Mucosa of descending colon (tissue), 3 donors: Measurements from ENCODE around the gene TIPIN. TPM values are rescaled to one million over a fixed set of nuclear protein-coding genes. Genes with fewer than 3 reads are reported as not detected.
A peak's percentile ranks its signal among the peaks of the same experiment; 100 is the strongest.
"Not testable (repeated sequence)": the region's sequence is repeated elsewhere in the genome, so short reads cannot be mapped to it uniquely, and the experiment has no call there.

Experiments used
- ATAC-seq: fragments of 200-7000 bp; cut with Tn5 transposase; one replicate; pipeline ENCODE4 v1.9.1; 2020; ENCODE audit warnings: mild to moderate bottlenecking, moderate library complexity
- DNase-seq, 3 donors: peaks; one replicate each; pipeline ENCODE4 v3.0.0-alpha.2; 2020
- H3K36me3 ChIP-seq: fragments of 200-600 bp; one replicate; pipeline ENCODE4 v1.8.0; 2021; ENCODE audit warnings: low read depth, mild to moderate bottlenecking
- H3K4me1 ChIP-seq: fragments of 200-600 bp; one replicate; pipeline ENCODE4 v1.8.0; 2021; ENCODE audit warnings: low read depth, mild to moderate bottlenecking
- H3K4me3 ChIP-seq: fragments of 200-600 bp; one replicate; pipeline ENCODE4 v1.8.0; 2021; ENCODE audit warnings: mild to moderate bottlenecking
- H3K9me3 ChIP-seq: fragments of 200-600 bp; one replicate; pipeline ENCODE4 v1.8.0; 2021; ENCODE audit warnings: mild to moderate bottlenecking
- CTCF ChIP-seq: fragments of 200-600 bp; IDR thresholded peaks from one replicate; pipeline ENCODE4 v1.8.0; 2022; ENCODE audit warnings: antibody characterized with exemption, mild to moderate bottlenecking
- intact Hi-C, 2 donors: fragments of 100-400 bp; cut with DNase I in 1 of 2; cut with micrococcal nuclease in 1 of 2; formaldehyde crosslinking; loops; one replicate each; pipeline versions ENCODE4 v1.11.0 to v1.11.1; 2022; cut with DNase I, micrococcal nuclease
- total RNA-seq, 3 donors: library from RNA; stranded (reverse); fragmentation: NEBNext Ultra II Directional in 2 of 3; extraction: Animal tissue kit (Norgen Biotek cat#: 25700) in 2 of 3; gene quantifications; one replicate each; pipeline versions ENCODE4 v1.2.1 to v1.2.4, GENCODE V29; 2021 to 2023
- donor health status: DM: no; HTN: no; CAD: no; lungs with moderate emphysema.
- donor health status: DM: no; HTN: no; CAD: no.
- donor health status: DM: no; HTN: yes; CAD: no.

Gene TIPIN
- total RNA-seq, 3 donors from 2014 or later = 5.8 to 7.0 (median 5.9) TPM

GRCh38 chr15:66378814-66379430 is 22.4 kb upstream of the TIPIN start:
- H3K4me3 ChIP-seq = no peak overlapping the region
- ATAC-seq (no peak), DNase-seq (no peak)
- intact Hi-C loops = no loop called here
- H3K9me3 ChIP-seq = no peaks in the 10 kb centered on the region
- TF ChIP-seq CTCF = no peak
- H3K4me1 ChIP-seq = no peaks in the 10 kb centered on the region
- no peaks in the 10 kb centered on the region for H3K36me3 ChIP-seq

- no peak for ATAC-seq
- Histone ChIP-seq H3K4me3 (no peak overlapping the region), H3K4me1 (no peaks in the 10 kb centered on the region), H3K9me3 (no peaks in the 10 kb centered on the region), H3K36me3 (no peaks in the 10 kb centered on the region)
- intact Hi-C loops = no loop called here
- TF ChIP-seq CTCF = no peak
- DNase-seq = no peak
These were observed 17.7 kb upstream of the TIPIN start for GRCh38 chr15:66374179-66374578.

- Histone ChIP-seq H3K36me3 (no peaks in the 10 kb centered on the region), H3K9me3 (no peaks in the 10 kb centered on the region), H3K4me3 (no peak overlapping the region), H3K4me1 (no peaks in the 10 kb centered on the region)
- TF ChIP-seq CTCF = no peak
- DNase-seq = peak in 1 of 3 donors; percentile 12
- intact Hi-C loops = no loop called here
- ATAC-seq = peak; percentile 81
These were observed 13.5 kb upstream of the TIPIN start for GRCh38 chr15:66369773-66370651.

GRCh38 chr15:66364944-66365528 is 8.6 kb upstream of the TIPIN start:
- no peak overlapping the region for H3K4me3 ChIP-seq
- no peak for ATAC-seq
- no peak for DNase-seq
- TF ChIP-seq CTCF = no peak
- H3K9me3 ChIP-seq = no peaks in the 10 kb centered on the region
- H3K36me3 ChIP-seq = no peaks in the 10 kb centered on the region
- intact Hi-C loops = no loop called here
- H3K4me1 ChIP-seq = no peaks in the 10 kb centered on the region

GRCh38 chr15:66362776-66363175 is 6.3 kb upstream of the TIPIN start:
- Histone ChIP-seq H3K9me3 (no peaks in the 10 kb centered on the region), H3K36me3 (no peaks in the 10 kb centered on the region), H3K4me1 (no peaks in the 10 kb centered on the region), H3K4me3 (no peak overlapping the region)
- TF ChIP-seq CTCF = no peak
- ATAC-seq (no peak), DNase-seq (no peak)
- intact Hi-C loops = no loop called here

- H3K9me3 ChIP-seq, H3K4me3 ChIP-seq, intact Hi-C loops, DNase-seq, ATAC-seq, H3K36me3 ChIP-seq, H3K4me1 ChIP-seq: not testable (repeated sequence)
These were observed 5.4 kb upstream of the TIPIN start for GRCh38 chr15:66361745-66362460.
